Parathyroid adenoma (tissue), 2 donors: Measurements from ENCODE around the gene NELFE.

Source experiments
- H2AFZ ChIP-seq: fragments of 300-600 bp; sonication (generic); one replicate; pipeline ENCODE4 v1.7.0; 2017; ENCODE audit warnings: antibody characterized with exemption, mild to moderate bottlenecking
- H3K27ac ChIP-seq: fragments of 300-600 bp; sonication (generic); one replicate; pipeline ENCODE4 v1.7.0; 2017
- H3K27me3 ChIP-seq: fragments of 300-600 bp; sonication (generic); one replicate; pipeline ENCODE4 v1.7.0; 2017; ENCODE audit warnings: low read length; ENCODE audit not compliant: control insufficient read depth, insufficient read depth
- H3K36me3 ChIP-seq: fragments of 300-600 bp; sonication (generic); one replicate; pipeline ENCODE4 v1.7.0; 2017; ENCODE audit warnings: low read length; ENCODE audit not compliant: control insufficient read depth, insufficient read depth
- H3K4me1 ChIP-seq: fragments of 300-600 bp; sonication (generic); one replicate; pipeline ENCODE4 v1.7.0; 2017; ENCODE audit warnings: control low read depth
- H3K4me2 ChIP-seq: fragments of 300-600 bp; sonication (generic); one replicate; pipeline ENCODE4 v1.7.0; 2017; ENCODE audit warnings: low read length
- H3K4me3 ChIP-seq: fragments of 300-600 bp; sonication (generic); one replicate; pipeline ENCODE4 v1.7.0; 2017; ENCODE audit warnings: low read depth, low read length
- H3K79me2 ChIP-seq: fragments of 300-600 bp; sonication (generic); one replicate; pipeline ENCODE4 v1.7.0; 2017; ENCODE audit warnings: control low read depth
- H3K9ac ChIP-seq: fragments of 300-600 bp; sonication (generic); one replicate; pipeline ENCODE4 v1.7.0; 2017; ENCODE audit warnings: mild to moderate bottlenecking
- H3K9me3 ChIP-seq: fragments of 300-600 bp; sonication (generic); one replicate; pipeline ENCODE4 v1.7.0; 2017; ENCODE audit warnings: low read length; ENCODE audit not compliant: control insufficient read depth
- TF ChIP-seq, protein P1 (sequence below): fragments of 300-600 bp; sonication (generic); IDR thresholded peaks from one replicate; pipeline ENCODE4 v1.7.0; 2017; ENCODE audit warnings: antibody characterized with exemption, mild to moderate bottlenecking
- donor health status: primary hyperparathyroidism.

NELFE gene

DNA sequence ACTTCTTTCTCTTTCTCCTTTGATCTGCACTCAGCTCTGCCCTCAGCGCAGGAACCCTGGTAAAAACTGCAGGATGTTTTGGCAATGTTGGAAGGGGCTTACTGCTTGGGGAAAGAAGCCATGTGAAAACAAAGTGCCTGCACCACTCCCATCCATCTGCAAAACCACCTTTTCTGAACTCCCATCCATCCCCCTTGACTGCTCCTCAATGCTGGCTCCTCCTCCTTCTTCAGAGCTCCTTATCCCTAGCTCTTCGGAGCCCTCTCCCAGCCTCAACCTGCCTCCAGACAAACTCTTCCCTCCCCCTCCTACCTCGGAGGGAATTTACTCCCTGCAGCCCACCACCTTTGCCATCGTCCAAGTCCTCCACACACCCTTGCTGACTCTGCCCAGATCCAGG, 52.6 kb downstream of the NELFE start:
- Histone ChIP-seq H3K4me3 (no peak overlapping the region), H2AFZ (no peak overlapping the region), H3K4me2 (no peak overlapping the region), H3K79me2 (no peaks in the 10 kb centered on the region), H3K36me3 (no peaks in the 10 kb centered on the region), H3K9ac (no peak overlapping the region), H3K27ac (no peak overlapping the region), H3K9me3 (no peaks in the 10 kb centered on the region), H3K4me1 (peaks cover 5% of the 10 kb centered on the region), H3K27me3 (no peaks in the 10 kb centered on the region)
- TF ChIP-seq, protein P1, sequence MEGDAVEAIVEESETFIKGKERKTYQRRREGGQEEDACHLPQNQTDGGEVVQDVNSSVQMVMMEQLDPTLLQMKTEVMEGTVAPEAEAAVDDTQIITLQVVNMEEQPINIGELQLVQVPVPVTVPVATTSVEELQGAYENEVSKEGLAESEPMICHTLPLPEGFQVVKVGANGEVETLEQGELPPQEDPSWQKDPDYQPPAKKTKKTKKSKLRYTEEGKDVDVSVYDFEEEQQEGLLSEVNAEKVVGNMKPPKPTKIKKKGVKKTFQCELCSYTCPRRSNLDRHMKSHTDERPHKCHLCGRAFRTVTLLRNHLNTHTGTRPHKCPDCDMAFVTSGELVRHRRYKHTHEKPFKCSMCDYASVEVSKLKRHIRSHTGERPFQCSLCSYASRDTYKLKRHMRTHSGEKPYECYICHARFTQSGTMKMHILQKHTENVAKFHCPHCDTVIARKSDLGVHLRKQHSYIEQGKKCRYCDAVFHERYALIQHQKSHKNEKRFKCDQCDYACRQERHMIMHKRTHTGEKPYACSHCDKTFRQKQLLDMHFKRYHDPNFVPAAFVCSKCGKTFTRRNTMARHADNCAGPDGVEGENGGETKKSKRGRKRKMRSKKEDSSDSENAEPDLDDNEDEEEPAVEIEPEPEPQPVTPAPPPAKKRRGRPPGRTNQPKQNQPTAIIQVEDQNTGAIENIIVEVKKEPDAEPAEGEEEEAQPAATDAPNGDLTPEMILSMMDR, result no peak

DNA sequence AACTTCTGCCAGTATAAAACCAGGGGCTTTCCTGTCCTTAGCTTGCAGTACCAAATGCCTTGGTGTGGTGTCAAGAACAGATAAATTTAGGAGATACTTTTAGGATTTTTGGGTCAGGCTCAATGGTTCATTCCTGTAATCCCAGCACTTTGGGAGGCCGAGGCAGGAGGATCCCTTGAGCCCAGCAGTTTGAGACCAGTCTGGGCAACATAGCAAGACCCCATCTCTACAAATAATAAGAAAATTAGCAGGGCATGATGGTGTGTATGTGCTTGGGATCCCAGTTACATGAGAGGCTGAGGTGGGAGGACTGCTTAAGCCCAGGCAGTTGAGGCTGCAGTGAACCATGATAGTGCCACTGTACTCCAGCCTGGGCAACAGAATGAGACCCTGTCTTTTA, 53.7 kb downstream of the NELFE start:
- H3K27me3 ChIP-seq, result no peaks in the 10 kb centered on the region
- H3K27ac ChIP-seq, result no peak overlapping the region
- no peak overlapping the region for H3K9ac ChIP-seq
- TF ChIP-seq, protein P1, result no peak
- H3K79me2 ChIP-seq, result no peaks in the 10 kb centered on the region
- no peak overlapping the region for H3K4me3 ChIP-seq
- no peak overlapping the region for H3K4me2 ChIP-seq
- no peaks in the 10 kb centered on the region for H3K36me3 ChIP-seq
- no peak overlapping the region for H2AFZ ChIP-seq
- H3K9me3 ChIP-seq, result no peaks in the 10 kb centered on the region
- H3K4me1 ChIP-seq, result peaks cover 5% of the 10 kb centered on the region

DNA sequence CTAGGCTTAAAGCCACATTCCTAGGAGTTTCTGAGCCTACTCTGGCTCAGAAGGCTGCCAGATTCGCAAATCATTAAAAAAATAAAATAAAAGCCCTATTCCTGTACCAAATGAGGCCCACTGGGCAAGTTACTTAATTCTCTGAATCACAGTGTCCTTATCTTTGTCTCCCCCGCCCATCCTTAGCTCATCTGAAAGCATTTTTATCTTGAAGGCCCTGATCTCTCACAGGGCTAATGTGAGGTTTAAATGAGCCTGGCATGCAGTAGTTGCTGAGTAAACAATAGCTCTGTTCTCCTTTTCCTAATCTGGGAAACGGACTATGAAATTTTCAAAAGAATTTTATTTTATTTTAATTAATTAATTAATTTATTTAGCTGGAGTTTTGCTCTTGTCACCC, 54.8 kb downstream of the NELFE start:
- Histone ChIP-seq H3K4me3 (no peak overlapping the region), H3K4me1 (peaks cover 5% of the 10 kb centered on the region), H3K4me2 (no peak overlapping the region), H3K36me3 (no peaks in the 10 kb centered on the region), H3K9me3 (no peaks in the 10 kb centered on the region), H2AFZ (no peak overlapping the region), H3K79me2 (no peaks in the 10 kb centered on the region), H3K27me3 (no peaks in the 10 kb centered on the region), H3K9ac (no peak overlapping the region), H3K27ac (no peak overlapping the region)
- TF ChIP-seq, protein P1, result no peak
